SU-DHL-6 (cell line): ENCODE measurements around the gene STK32B.

Experiments
- H2AFZ ChIP-seq: fragments of 200-600 bp; sonication (generic); 2 replicates; pipeline ENCODE4 v1.6.1; 2014; ENCODE audit warnings: low read depth, mild to moderate bottlenecking, moderate library complexity, mixed read lengths, antibody characterized with exemption, low read length; ENCODE audit not compliant: severe bottlenecking
- H3F3A ChIP-seq: fragments of 200-600 bp; shearing (Covaris generic); 2 replicates; pipeline ENCODE4 v1.6.0; 2016; ENCODE audit warnings: antibody characterized with exemption, mild to moderate bottlenecking; ENCODE audit not compliant: insufficient read depth
- H3K27ac ChIP-seq: fragments of 200-600 bp; sonication (generic); 2 replicates; pipeline ENCODE4 v1.5.1; 2016; ENCODE audit warnings: low read depth, mild to moderate bottlenecking, low read length, moderate library complexity, mixed read lengths
- H3K27me3 ChIP-seq: fragments of 200-600 bp; sonication (generic), shearing (Covaris generic); 2 replicates; pipeline ENCODE4 v1.6.0; 2014; ENCODE audit warnings: mild to moderate bottlenecking, low read length
- H3K36me3 ChIP-seq: fragments of 200-600 bp; sonication (generic); 2 replicates; pipeline ENCODE4 v1.6.1; 2014; ENCODE audit warnings: mild to moderate bottlenecking, low read length, mixed read lengths
- H3K4me2 ChIP-seq: fragments of 300-600, 200-600 bp; shearing (Covaris generic), sonication (generic); 2 replicates; pipeline ENCODE4 v1.6.0; 2014; ENCODE audit warnings: low read length, low read depth, mild to moderate bottlenecking; ENCODE audit not compliant: poor library complexity, severe bottlenecking
- H3K4me3 ChIP-seq: fragments of 200-600 bp; sonication (generic); 2 replicates; pipeline ENCODE4 v1.5.1; 2014; ENCODE audit warnings: antibody characterized with exemption, low read length, mild to moderate bottlenecking, mixed read lengths; ENCODE audit not compliant: insufficient read depth, poor library complexity, severe bottlenecking
- H3K79me2 ChIP-seq: fragments of 200-600 bp; sonication (generic); 2 replicates; pipeline ENCODE4 v1.6.1; 2014; ENCODE audit warnings: mild to moderate bottlenecking, low read length, moderate library complexity; ENCODE audit not compliant: insufficient read depth
- H3K9ac ChIP-seq: fragments of 200-600 bp; sonication (generic); 2 replicates; pipeline ENCODE4 v1.7.0; 2014; ENCODE audit warnings: mild to moderate bottlenecking, low read length
- H3K9me2 ChIP-seq: fragments of 200-600 bp; sonication (generic); replicated peaks from 2 replicates; pipeline ENCODE4 v1.6.1; 2014; ENCODE audit warnings: low read length; ENCODE audit not compliant: insufficient read depth
- H3K9me3 ChIP-seq: fragments of 200-600 bp; sonication (generic); 2 replicates; pipeline ENCODE4 v1.6.1; 2014; ENCODE audit warnings: low read length, mixed read lengths; ENCODE audit not compliant: insufficient read depth
- H4K20me1 ChIP-seq: fragments of 200-600 bp; sonication (generic); 2 replicates; pipeline ENCODE4 v1.6.1; 2014; ENCODE audit warnings: low read depth, mild to moderate bottlenecking, antibody characterized with exemption, low read length, moderate library complexity, mixed read lengths
- CTCF ChIP-seq: fragments of 200-600 bp; sonication (generic); IDR thresholded peaks from one replicate; pipeline ENCODE4 v1.5.1; 2017; ENCODE audit warnings: antibody characterized with exemption, mild to moderate bottlenecking, low read length, moderate library complexity; ENCODE audit not compliant: insufficient read depth, poor library complexity, severe bottlenecking
- EZH2phosphoT487 ChIP-seq: fragments of 200-600 bp; sonication (generic), shearing (Covaris generic); conservative IDR thresholded peaks from 2 replicates; pipeline ENCODE4 v1.6.1; 2018; ENCODE audit warnings: mild to moderate bottlenecking, antibody characterized with exemption, low read length, moderate library complexity, mixed read lengths

The STK32B gene

GRCh38 chr4:5186271-5187064 lies 135.2 kb downstream of the STK32B start:
- no peaks in the 10 kb centered on the region for H3K9me2 ChIP-seq
- no peaks in the 10 kb centered on the region for H3K9me3 ChIP-seq
- no peak overlapping the region for H3K4me2 ChIP-seq
- H3K36me3 ChIP-seq = no peaks in the 10 kb centered on the region
- no peak overlapping the region for H3K9ac ChIP-seq
- H3K27ac ChIP-seq = no peak overlapping the region
- no peaks in the 10 kb centered on the region for H4K20me1 ChIP-seq
- H3K27me3 ChIP-seq = no peaks in the 10 kb centered on the region
- H2AFZ ChIP-seq = no peak overlapping the region
- no peaks in the 10 kb centered on the region for H3F3A ChIP-seq
- TF ChIP-seq CTCF (no peak), EZH2phosphoT487 (no peak)
- no peak overlapping the region for H3K4me3 ChIP-seq
- no peaks in the 10 kb centered on the region for H3K79me2 ChIP-seq

GRCh38 chr4:5188130-5188529 lies 136.8 kb downstream of the STK32B start:
- H3K79me2 ChIP-seq = no peaks in the 10 kb centered on the region
- no peak overlapping the region for H3K27ac ChIP-seq
- H2AFZ ChIP-seq = no peak overlapping the region
- no peak overlapping the region for H3K4me2 ChIP-seq
- H3F3A ChIP-seq = no peaks in the 10 kb centered on the region
- no peaks in the 10 kb centered on the region for H3K9me2 ChIP-seq
- no peaks in the 10 kb centered on the region for H3K9me3 ChIP-seq
- no peaks in the 10 kb centered on the region for H3K36me3 ChIP-seq
- H4K20me1 ChIP-seq = no peaks in the 10 kb centered on the region
- TF ChIP-seq CTCF (no peak), EZH2phosphoT487 (no peak)
- no peak overlapping the region for H3K9ac ChIP-seq
- no peaks in the 10 kb centered on the region for H3K27me3 ChIP-seq
- H3K4me3 ChIP-seq = no peak overlapping the region

GRCh38 chr4:5191831-5192230 lies 140.6 kb downstream of the STK32B start:
- H3K27me3 ChIP-seq = no peaks in the 10 kb centered on the region
- no peak overlapping the region for H3K4me2 ChIP-seq
- H4K20me1 ChIP-seq = no peaks in the 10 kb centered on the region
- no peaks in the 10 kb centered on the region for H3K9me2 ChIP-seq
- no peaks in the 10 kb centered on the region for H3K79me2 ChIP-seq
- no peak for TF ChIP-seq EZH2phosphoT487
- no peak for TF ChIP-seq CTCF
- no peak overlapping the region for H3K4me3 ChIP-seq
- no peak overlapping the region for H2AFZ ChIP-seq
- no peaks in the 10 kb centered on the region for H3K9me3 ChIP-seq
- no peaks in the 10 kb centered on the region for H3F3A ChIP-seq
- no peaks in the 10 kb centered on the region for H3K36me3 ChIP-seq
- H3K27ac ChIP-seq = no peak overlapping the region
- H3K9ac ChIP-seq = no peak overlapping the region
